H1 (cell line): Measurements from ENCODE around the gene KIAA1143. TPM values are rescaled to one million over a fixed set of nuclear protein-coding genes. Genes with fewer than 3 reads are reported as not detected.

Experiments used
- polyA plus RNA-seq, 7 experiments: library from polyadenylated mRNA; depleted of rRNA in 3 of 7; stranded (reverse) in 5 of 7; unstranded in 2 of 7; fragments of >200 nt in 5 of 7; fragments of 200-250 nt in 2 of 7; gene quantifications; 1 replicate in 5 of 7; 2 replicates in 1 of 7; 4 replicates in 1 of 7; pipeline versions ENCODE4 v1.2.1 to v1.2.3, GENCODE V29; 2011 to 2013; ENCODE audit warnings: missing spikeins in 2 of 7, mixed read lengths in 2 of 7
- total RNA-seq: library from RNA; stranded (reverse); fragmentation: NEBNext Ultra II Directional; extraction: Animal tissue kit (Norgen Biotek cat#: 25700); gene quantifications from 2 replicates; pipeline ENCODE4 v1.2.1, GENCODE V29; 2021
- TF ChIP-seq, protein P1 (sequence below): fragments of 300-600 bp; sonication (generic); IDR thresholded peaks from 2 replicates; pipeline ENCODE4 v1.7.1; 2012; ENCODE audit warnings: low read length, moderate library complexity, mild to moderate bottlenecking, inconsistent platforms; ENCODE audit not compliant: insufficient replicate concordance

The KIAA1143 gene
- total and polyA plus RNA-seq, 2 of the 8 experiments (the other 6 are each of a cell fraction or from before 2014, with no cell fraction given), result 16.2 to 67.2 TPM

- TF ChIP-seq, protein P1, sequence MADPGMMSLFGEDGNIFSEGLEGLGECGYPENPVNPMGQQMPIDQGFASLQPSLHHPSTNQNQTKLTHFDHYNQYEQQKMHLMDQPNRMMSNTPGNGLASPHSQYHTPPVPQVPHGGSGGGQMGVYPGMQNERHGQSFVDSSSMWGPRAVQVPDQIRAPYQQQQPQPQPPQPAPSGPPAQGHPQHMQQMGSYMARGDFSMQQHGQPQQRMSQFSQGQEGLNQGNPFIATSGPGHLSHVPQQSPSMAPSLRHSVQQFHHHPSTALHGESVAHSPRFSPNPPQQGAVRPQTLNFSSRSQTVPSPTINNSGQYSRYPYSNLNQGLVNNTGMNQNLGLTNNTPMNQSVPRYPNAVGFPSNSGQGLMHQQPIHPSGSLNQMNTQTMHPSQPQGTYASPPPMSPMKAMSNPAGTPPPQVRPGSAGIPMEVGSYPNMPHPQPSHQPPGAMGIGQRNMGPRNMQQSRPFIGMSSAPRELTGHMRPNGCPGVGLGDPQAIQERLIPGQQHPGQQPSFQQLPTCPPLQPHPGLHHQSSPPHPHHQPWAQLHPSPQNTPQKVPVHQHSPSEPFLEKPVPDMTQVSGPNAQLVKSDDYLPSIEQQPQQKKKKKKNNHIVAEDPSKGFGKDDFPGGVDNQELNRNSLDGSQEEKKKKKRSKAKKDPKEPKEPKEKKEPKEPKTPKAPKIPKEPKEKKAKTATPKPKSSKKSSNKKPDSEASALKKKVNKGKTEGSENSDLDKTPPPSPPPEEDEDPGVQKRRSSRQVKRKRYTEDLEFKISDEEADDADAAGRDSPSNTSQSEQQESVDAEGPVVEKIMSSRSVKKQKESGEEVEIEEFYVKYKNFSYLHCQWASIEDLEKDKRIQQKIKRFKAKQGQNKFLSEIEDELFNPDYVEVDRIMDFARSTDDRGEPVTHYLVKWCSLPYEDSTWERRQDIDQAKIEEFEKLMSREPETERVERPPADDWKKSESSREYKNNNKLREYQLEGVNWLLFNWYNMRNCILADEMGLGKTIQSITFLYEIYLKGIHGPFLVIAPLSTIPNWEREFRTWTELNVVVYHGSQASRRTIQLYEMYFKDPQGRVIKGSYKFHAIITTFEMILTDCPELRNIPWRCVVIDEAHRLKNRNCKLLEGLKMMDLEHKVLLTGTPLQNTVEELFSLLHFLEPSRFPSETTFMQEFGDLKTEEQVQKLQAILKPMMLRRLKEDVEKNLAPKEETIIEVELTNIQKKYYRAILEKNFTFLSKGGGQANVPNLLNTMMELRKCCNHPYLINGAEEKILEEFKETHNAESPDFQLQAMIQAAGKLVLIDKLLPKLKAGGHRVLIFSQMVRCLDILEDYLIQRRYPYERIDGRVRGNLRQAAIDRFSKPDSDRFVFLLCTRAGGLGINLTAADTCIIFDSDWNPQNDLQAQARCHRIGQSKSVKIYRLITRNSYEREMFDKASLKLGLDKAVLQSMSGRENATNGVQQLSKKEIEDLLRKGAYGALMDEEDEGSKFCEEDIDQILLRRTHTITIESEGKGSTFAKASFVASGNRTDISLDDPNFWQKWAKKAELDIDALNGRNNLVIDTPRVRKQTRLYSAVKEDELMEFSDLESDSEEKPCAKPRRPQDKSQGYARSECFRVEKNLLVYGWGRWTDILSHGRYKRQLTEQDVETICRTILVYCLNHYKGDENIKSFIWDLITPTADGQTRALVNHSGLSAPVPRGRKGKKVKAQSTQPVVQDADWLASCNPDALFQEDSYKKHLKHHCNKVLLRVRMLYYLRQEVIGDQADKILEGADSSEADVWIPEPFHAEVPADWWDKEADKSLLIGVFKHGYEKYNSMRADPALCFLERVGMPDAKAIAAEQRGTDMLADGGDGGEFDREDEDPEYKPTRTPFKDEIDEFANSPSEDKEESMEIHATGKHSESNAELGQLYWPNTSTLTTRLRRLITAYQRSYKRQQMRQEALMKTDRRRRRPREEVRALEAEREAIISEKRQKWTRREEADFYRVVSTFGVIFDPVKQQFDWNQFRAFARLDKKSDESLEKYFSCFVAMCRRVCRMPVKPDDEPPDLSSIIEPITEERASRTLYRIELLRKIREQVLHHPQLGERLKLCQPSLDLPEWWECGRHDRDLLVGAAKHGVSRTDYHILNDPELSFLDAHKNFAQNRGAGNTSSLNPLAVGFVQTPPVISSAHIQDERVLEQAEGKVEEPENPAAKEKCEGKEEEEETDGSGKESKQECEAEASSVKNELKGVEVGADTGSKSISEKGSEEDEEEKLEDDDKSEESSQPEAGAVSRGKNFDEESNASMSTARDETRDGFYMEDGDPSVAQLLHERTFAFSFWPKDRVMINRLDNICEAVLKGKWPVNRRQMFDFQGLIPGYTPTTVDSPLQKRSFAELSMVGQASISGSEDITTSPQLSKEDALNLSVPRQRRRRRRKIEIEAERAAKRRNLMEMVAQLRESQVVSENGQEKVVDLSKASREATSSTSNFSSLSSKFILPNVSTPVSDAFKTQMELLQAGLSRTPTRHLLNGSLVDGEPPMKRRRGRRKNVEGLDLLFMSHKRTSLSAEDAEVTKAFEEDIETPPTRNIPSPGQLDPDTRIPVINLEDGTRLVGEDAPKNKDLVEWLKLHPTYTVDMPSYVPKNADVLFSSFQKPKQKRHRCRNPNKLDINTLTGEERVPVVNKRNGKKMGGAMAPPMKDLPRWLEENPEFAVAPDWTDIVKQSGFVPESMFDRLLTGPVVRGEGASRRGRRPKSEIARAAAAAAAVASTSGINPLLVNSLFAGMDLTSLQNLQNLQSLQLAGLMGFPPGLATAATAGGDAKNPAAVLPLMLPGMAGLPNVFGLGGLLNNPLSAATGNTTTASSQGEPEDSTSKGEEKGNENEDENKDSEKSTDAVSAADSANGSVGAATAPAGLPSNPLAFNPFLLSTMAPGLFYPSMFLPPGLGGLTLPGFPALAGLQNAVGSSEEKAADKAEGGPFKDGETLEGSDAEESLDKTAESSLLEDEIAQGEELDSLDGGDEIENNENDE, result no peak
Measured at GRCh38 chr3:44795197-44795596, 33.8 kb upstream of the KIAA1143 start (continued).
